Measurements from ENCODE around the gene CBLN3.

DNA sequence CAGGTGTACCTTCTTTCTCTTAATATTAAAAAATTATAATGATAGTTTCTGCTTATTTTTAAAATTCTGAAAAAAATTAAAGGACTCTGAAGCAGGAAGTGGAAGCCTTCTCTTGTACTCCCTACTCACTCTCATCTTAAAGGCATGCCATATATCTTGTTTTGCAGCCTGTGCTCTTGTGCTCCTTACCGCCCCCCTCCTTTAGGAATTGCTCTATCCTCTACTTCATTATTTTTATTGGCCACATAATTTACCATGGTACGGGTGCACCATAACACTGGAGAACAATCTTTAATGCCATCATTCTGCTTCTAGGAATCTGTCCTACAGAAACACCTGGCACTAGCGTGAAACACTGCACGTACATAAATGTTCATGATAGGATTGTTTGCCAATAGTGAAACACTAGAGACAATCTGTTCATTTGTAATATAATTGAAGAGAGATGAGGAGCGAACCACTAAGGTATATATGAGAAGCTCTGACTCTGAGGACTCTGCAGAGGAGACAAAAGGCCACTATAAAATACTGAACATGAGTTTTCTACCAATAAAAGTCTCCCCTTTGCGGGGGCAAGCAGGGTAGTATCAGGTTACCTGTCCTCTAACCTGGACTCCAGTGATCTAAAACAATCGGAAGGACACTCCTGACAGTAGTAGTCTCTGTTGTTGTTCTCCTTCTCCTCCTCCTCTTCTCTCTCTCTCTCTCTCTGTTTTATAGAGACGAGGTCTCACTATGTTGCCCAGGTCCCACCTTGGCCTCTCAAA is 37.0 kb downstream of the CBLN3 start:
- TF ChIP-seq, protein P1, sequence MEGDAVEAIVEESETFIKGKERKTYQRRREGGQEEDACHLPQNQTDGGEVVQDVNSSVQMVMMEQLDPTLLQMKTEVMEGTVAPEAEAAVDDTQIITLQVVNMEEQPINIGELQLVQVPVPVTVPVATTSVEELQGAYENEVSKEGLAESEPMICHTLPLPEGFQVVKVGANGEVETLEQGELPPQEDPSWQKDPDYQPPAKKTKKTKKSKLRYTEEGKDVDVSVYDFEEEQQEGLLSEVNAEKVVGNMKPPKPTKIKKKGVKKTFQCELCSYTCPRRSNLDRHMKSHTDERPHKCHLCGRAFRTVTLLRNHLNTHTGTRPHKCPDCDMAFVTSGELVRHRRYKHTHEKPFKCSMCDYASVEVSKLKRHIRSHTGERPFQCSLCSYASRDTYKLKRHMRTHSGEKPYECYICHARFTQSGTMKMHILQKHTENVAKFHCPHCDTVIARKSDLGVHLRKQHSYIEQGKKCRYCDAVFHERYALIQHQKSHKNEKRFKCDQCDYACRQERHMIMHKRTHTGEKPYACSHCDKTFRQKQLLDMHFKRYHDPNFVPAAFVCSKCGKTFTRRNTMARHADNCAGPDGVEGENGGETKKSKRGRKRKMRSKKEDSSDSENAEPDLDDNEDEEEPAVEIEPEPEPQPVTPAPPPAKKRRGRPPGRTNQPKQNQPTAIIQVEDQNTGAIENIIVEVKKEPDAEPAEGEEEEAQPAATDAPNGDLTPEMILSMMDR (IDR thresholded peaks at IDR 0.05; ENCODE audit: poor library complexity, severe bottlenecking), result no peak
- TF ChIP-seq, protein P2, sequence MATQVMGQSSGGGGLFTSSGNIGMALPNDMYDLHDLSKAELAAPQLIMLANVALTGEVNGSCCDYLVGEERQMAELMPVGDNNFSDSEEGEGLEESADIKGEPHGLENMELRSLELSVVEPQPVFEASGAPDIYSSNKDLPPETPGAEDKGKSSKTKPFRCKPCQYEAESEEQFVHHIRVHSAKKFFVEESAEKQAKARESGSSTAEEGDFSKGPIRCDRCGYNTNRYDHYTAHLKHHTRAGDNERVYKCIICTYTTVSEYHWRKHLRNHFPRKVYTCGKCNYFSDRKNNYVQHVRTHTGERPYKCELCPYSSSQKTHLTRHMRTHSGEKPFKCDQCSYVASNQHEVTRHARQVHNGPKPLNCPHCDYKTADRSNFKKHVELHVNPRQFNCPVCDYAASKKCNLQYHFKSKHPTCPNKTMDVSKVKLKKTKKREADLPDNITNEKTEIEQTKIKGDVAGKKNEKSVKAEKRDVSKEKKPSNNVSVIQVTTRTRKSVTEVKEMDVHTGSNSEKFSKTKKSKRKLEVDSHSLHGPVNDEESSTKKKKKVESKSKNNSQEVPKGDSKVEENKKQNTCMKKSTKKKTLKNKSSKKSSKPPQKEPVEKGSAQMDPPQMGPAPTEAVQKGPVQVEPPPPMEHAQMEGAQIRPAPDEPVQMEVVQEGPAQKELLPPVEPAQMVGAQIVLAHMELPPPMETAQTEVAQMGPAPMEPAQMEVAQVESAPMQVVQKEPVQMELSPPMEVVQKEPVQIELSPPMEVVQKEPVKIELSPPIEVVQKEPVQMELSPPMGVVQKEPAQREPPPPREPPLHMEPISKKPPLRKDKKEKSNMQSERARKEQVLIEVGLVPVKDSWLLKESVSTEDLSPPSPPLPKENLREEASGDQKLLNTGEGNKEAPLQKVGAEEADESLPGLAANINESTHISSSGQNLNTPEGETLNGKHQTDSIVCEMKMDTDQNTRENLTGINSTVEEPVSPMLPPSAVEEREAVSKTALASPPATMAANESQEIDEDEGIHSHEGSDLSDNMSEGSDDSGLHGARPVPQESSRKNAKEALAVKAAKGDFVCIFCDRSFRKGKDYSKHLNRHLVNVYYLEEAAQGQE (IDR thresholded peaks at IDR 0.05; ENCODE audit: borderline replicate concordance), result no peak
- TF ChIP-seq SMC3 (conservative IDR thresholded peaks at IDR 0.05; ENCODE audit: poor library complexity) (no peak), EP300 (conservative IDR thresholded peaks at IDR 0.05; ENCODE audit: poor library complexity, severe bottlenecking) (no peak), TAF1 (IDR thresholded peaks at IDR 0.05; ENCODE audit: low read depth) (no peak)
